ELR (cell line): ENCODE measurements around the gene ACOD1.
"Not testable (repeated sequence)": the region's sequence is repeated elsewhere in the genome, so short reads cannot be mapped to it uniquely, and the experiment has no call there.

ENCODE experiments used
- DNase-seq: peaks from one replicate; pipeline ENCODE4 v3.0.0-alpha.2; 2015; ENCODE audit warnings: low read depth

Gene ACOD1

DNA sequence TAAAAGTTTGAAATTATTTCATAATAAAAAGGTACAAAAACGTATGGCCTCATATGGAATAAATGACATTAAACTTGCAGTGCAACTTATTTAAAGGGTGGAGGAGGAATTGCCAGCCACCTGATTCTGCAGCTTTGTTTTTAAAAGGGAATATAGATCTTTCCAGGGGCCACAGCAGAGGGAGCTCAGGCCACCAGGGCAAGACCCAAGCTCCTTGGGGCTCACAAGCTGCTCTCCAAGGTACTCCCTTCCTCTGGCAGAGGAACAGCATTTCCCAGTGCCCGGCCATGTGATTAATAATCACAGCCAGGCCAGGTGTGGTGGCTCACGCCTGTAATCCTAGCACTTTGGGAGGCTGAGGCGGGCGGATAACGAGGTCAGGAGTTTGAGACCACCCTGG is 6.2 kb downstream of the ACOD1 start:
- DNase-seq: no peak

DNA sequence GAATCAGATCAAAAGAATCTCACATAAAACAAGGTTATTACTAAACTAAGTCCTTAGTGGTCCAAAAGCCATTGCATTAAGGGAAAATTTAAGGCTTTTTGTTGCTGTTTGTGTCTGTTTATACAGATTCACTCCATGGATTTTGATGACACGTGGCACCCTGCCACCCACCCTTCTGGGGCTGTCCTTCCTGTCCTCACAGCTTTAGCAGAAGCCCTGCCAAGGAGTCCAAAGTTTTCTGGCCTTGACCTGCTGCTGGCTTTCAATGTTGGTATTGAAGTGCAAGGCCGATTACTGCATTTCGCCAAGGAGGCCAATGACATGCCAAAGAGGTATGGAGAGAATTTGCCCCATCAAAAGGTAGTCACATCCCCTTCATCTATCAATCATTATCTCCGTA is 6.9 kb downstream of the ACOD1 start:
- no peak for DNase-seq

DNA sequence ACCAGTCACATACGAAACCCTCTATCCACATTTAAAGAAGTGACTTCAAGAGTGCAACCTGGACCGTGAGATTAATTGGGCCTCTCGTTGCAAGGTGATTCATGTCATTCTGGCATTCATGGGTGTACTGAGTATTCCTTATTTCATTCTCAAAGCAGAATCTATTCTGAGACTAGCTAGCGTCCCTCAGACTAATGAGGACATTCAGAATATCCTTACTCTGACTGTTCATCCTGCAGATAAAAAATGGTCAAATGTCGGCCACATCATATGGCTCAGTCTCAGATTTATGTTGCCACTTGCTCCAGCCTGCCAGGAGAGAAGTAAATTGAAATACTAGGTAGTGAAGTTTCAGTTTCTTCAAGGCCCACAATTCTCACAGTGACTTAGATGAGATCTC is 7.3 kb downstream of the ACOD1 start:
- DNase-seq: no peak

DNA sequence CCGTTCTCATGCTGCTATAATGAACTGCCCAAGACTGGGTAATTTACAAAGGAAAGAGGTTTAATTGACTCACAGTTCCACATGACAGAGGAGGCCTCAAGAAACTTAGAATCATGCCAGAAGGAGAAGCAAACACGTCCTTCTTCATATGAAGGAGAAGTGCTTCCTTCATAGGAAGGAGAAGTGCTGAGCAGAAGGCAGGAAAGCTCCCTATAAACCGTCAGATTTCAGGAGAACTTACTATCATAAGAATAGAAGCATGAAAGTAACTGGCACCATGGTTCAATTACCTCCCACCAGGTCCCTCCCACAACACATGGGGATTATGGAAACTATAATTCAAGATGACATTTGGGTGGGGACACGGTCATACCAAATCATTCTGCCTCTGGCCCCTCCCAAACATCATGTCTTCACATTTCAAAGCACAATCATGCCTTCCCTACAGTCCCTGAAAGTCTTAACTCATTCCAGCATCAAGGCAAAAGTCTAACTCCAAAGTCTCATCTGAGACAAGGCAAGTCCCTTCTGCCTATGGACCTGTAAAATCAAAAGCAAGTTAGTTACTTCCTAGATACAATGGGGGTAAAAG is 10.6 kb downstream of the ACOD1 start:
- DNase-seq: no peak

DNA sequence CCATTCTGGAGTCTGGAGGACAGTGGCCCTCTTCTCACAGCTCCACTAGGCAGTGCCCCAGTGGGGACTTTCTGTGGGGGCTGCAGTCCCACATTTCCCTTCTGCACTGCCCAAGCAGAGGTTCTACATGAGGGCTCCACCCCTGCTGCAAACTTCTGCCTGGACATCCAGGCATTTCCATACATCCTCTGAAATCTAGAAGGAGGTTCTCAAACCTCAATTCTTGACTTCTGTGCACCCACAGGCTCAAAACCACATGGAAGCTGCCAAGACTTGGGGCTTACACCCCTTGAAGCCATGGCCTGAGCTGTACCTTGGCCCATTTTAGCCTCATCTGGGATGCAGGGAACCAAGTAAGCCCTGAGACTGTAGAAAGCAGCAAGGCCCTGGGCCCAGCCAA is 11.4 kb downstream of the ACOD1 start:
- not testable (repeated sequence) for DNase-seq

DNA sequence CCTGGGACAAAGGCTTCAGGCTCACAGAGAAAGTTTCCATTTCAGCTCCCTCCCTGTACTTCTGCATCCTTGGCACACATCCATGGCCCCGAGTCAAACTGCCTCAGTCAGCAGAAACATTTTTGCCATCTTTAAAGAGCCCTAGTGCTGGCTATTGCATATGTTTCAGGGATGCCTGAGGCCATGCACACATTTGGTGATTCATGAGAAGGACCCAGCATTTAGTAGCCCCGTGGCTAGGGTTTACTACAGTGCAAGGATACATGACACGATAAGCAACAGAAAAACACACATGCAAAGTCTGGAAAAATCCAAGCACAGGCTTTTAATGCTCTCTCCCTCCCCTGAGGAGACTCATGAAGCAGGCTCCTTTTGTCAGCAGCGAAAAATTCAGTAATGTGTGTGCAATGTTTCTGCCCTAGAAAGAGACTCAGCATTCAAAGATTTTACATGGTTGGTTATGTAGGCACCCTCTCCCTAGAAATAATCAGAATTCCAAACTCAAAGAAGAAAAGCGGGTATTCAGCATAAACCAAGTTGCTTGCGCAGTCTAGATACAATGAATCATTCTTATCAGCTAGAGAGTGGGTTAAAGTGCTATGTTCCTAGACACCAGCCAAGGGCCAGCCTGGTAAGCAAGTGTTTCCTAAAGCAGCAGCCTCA is 17.6 kb downstream of the ACOD1 start:
- peak; percentile 73 for DNase-seq

DNA sequence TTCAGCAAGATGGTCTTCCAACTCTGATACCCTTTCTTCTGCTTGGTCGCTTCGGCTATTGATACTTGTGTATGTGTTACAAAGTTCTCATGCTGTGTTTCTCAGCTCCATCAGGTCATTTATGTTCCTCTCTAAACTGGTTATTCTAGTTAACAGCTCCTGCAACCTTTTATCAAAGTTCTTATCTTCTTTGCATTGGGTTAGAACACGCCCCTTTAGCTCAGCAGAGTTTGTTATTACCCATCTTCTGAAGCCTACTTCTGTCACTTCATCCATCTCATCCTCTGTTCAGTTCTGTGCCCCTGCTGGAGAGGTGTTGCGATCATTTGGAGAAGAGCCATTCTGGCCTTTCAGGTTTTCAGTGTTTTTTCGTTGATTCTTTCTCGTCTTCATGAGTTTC is 18.7 kb downstream of the ACOD1 start:
- no peak for DNase-seq

DNA sequence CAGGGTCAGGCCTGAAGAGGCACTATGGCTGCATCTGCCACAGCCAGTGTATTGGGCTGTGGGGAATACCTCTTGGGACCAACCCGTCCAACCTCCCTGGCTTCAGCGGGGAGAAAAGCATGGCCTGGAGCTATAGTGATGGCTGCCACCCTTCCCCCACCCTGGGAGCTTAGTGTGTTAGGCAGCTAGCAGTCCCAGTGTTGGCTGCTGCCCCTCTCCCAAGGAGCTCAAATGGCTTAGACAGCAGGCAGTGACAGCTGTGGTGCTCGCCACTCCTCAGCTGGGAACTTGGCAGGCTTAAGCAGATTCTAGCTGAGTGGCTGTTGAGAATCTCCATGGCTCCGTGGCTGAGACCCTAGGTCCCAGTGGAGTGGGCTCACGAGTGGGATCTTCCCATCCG is 19.7 kb downstream of the ACOD1 start:
- DNase-seq: no peak

DNA sequence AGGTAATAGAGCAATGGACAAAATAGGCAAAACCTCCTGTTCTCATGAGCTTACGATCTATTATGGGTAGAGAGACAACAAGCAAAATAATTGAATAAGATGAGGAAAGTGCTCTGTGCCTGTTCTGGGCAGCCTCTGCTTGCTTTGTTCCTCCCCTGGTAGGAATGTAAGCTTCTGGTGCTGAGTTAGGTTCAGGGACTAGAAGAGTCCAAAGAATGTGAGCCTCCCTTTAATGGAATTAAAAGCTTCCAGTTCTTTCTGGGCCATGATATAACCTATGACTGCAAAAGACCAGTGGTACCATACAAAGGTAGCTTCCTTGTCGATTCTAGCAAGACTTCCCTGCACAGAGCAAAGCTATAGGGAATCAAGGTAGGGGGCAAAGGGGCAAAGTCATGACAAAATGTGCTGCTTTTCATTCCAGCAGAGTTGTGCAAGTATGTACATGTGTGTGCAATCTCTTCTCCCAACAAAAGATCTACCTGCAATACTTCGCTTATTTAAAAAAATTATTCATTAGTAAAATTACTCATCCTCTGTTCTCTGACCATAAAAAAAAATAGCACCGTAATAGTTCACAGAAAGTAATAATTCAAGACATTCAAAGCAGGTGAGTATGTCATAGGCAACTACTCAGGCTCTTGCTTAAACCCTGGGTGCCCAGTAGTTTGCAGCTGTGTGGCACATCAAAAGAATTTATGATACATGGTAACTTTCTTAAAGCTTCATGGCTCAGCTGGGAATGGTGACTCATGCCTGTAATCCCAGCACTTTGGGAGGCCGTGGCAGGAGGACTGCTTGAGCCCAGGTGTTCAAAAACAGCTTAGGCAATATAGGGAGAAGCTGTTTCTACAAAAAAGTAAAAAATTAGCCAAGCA is 21.4 kb downstream of the ACOD1 start:
- DNase-seq: peak; percentile 24

DNA sequence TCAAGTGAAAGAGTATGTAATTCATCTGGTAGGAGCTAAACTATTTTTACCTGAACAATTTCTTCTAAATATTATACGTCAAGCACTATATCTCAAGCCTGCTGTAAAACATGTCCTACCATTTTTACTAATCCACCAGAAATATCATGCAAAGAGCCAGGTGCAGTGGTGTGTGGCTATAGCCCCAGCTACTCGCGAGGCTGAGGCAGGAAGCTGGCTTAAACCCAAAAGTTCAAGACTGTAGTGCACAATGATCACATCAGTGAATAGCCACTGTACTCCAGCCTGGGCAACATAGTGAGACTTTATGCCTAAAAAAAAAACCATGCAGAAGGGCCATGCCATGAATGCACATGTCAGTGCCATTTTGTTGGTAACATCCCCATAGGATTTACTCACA is 22.9 kb downstream of the ACOD1 start:
- DNase-seq: no peak

DNA sequence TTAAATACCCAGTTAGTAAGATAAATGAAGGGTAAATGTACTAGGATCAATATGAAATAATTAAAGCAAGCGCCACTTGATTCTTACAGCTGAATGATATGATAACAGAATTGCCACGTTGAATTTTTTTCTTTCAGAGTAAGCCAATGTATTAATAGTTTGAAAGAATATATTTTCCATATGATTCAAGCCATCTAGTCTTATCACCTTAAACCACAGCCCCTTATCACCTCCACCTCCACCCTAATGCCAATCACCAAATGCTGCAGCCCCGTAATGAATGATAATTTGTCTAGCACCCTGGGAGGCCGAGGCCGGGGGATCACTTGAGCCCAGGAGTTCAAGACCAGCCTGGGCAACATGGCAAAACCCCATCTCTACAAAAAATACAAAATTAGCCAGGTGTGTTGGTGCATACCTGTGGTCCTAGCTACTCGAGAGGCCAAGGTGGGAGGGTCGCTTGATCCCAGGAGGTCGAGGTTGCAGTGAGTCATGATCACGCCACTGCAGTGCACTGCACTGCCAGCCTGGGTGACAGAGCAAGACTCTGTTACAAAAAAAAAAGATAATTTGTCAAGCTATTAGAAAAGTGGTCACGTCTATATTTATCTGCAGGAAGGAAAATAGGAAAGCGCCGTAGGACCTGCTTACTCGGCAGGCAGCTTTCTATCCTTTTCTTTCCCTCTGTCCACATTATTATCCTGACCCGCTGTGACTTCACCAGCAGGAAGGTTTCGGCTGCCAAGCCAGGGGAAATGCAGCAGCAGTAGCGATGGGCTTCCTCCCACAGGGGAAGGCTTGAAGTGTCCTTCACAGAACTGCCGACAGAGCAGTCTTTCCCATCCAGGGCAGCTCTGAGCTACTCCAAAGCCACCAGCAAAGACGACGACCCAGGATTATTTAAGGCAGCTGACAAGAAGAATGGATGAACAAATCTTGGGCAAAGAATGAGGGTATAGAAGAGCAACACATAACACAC is 23.8 kb downstream of the ACOD1 start:
- DNase-seq: no peak

DNA sequence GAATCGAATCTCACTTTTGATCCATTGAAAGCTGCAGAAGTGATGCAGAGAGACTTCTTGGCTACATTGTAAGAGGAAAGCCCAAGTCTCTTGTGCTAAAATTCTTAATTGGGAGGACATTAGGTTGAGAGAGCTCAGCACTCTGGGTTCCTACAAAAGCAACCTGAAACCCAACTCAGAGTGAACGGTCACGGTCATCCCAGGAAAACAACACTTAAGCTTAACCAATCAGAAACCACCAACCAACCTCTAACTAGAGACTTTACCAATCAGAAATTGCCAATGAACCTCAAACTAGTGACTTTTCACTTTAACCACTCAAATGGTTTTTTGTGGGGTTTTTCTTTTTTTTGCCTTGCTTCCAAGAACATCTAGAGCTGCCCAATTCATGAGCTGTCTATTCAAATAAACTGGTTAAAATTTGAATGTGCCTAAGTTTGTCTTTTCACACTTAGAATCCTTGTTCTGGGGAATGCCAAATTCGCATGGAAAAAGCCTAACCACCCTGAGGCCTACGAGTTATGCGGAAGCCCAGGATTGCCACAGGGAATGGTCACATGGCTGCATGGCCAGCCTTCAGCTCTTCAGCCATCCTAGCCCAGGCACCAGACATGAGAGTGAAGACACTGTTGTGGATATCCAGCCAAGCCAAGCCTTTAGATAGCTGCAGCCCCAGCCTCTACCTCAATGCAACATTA is 25.8 kb downstream of the ACOD1 start:
- no peak for DNase-seq

DNA sequence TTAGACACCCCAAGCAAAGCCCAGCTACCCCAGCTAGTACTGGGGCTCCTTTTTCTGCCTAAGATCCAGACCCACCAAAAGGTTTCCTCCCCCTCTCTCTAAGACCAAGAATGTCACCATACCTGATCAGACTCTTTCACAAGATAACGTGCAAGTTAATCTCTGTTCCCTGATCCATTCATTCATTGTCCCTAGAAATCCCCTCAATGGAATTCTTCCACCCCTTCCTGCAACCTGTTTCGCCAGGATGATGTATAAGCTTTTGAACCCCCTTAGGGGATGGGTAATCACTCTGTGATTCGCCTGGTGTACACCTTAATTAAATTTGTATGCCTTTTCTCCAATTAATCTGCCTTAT is 26.3 kb downstream of the ACOD1 start:
- DNase-seq: no peak

DNA sequence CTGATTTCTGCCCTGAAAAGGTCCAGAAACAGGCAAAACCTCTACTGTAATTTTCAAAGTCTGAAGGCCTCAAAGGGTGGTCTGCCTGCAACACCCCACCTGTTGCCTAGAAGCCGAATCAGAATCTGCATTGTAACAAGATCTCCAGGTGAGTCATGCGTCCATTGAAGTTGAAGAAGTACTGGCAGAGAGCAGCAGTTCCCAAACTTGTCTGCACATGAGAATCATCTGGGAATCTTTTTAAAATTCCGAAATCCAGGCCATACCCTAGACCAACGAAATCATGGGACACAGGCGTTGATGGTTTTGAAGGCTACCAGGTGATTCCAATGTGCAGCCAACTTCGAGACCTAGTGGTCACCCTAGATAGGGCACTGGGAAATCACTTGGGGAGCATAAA is 27.6 kb downstream of the ACOD1 start:
- DNase-seq: no peak

DNA sequence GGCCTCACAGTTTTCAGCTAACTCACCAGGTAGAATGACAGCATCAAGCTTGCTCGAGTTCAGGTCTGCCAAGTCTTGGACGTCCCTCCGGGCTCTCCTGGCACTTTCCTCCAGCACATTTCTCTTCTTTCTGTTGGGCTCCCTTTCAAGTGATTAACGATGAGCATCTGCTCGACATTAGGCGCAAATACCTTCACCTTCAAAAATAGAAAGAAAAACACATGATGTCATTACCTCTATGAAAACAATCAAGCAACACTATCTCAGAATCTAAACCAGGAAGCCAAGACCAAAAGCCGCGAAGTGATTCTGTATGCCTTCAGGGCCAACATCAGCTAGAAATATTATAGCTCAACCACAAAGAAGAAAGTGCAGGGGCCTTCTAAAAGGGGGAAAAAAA is 28.2 kb downstream of the ACOD1 start:
- peak; percentile 26 for DNase-seq

DNA sequence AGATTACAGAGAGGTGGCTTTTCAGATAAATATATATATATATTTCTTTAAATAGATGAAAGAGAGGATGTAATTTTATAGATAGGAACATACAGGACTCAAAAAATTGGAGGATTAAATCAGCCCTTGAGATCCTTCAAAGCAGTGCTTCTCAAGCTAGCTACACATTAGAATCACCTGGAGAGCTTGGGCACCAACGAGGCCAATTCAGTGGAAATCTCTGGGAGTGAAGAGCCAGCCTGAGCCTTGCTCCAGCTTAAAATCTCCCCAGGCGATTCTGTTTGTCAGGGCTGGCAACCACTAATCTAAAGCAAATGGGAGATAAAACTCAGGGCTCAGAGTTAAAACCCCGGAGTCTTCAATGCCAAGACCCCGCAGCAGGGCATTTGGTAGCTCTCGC is 28.6 kb downstream of the ACOD1 start:
- DNase-seq: no peak

DNA sequence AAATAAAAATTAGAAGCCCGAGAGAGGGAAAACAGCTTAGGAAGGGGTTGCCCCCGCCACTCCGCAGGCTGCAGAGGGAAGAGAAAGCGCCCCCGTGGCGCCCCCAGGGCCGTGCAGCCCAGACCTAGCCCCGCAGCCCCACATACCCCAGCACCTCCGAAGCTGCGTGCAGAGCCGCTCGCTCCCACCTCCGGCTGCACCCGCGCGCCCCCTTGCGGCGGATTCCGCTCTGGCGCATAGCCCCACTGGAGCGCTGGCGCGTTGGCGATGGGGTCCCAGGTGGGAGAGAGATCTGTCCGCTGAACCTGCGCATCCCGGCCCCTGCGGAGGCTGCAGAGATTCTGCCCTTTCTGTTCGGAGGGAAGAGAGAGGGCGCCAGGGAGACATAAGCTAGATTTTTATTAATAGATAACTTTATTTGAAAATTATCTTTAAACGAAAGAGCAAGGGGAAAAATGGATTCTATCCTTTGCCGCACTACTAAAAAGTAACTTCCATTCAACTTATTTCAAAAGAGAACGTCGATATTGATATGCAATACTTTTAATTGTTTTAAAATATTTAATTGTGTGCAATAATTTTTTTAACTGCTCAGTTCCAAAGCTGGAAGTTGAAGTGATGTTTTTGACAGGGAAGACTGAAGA is 31.9 kb downstream of the ACOD1 start:
- peak; percentile 72 for DNase-seq

DNA sequence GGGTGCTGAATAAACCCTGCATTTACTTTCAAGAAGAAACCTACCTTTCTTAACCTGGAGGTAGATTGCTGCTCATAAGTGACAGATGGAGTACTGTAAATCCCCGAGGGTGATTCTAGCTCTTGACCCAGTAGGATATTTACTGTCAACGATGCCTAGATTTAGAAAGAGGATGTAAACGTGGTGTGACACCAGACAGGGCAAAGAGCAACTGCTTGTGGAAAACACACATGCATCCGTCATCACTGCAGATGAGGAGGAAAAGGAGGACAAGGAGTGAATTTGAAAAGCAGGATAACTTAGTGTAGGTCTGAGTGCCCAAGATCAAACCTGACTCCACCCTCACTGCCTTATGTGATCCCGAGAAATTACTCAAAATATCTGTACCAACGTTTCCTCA is 33.8 kb downstream of the ACOD1 start:
- no peak for DNase-seq

DNA sequence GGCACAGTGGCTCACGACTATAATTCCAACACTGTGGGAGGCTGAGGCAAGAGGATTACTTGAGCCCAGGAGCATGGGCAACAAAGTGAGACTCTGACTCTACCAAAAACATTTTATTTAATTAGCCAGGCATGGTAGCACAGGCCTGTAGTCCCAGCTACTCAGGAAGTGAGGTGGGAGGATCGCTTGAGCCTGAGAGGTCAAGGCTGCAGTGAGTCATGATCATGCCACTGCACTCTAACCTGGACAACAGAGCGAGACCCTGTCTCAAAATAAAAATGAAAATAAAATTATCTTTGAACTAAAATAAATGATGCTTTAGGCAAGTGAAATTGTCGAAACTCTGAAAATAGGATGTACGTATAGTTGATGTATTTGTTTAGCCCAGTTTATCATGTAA is 35.4 kb downstream of the ACOD1 start:
- no peak for DNase-seq

DNA sequence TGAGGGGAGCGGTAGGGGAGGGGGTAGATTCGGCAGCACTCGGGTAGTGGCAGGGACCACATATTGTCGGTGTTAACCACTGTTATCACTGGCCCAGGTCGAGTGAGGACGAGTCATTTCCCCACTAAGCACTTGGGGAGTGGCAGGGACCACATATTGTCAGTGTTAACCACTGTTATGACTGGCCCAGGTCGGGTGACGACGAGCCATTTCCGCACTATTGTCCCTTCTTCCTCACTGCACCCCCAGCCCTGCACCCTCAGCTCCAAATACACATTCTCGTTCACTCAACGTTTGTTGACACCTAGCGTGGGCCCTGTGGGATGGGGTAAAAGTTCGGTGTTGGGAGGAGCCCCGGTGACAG is 43.1 kb downstream of the ACOD1 start:
- DNase-seq: peak; percentile 27
